GM08714 (cell line): ENCODE measurements around the gene IL36RN.

ENCODE experiments used
- H3K4me3 ChIP-seq: fragments of 200-500 bp; sonication (Bioruptor generic); 2 replicates; pipeline ENCODE4 v1.5.1; 2014; ENCODE audit warnings: mild to moderate bottlenecking, low read length, inconsistent platforms
- ZNF274 ChIP-seq: IDR thresholded peaks from 2 replicates; pipeline ENCODE4 v1.6.1; 2012; ENCODE audit warnings: mild to moderate bottlenecking, low read depth, low read length

IL36RN gene

GRCh38 chr2:113075600-113075999 is 16.6 kb downstream of the IL36RN start:
- no peak overlapping the region for H3K4me3 ChIP-seq
- TF ChIP-seq ZNF274: no peak

GRCh38 chr2:113076954-113077669 is 18.1 kb downstream of the IL36RN start:
- no peak overlapping the region for H3K4me3 ChIP-seq
- TF ChIP-seq ZNF274: no peak

- TF ChIP-seq ZNF274: no peak
- no peak overlapping the region for H3K4me3 ChIP-seq
These were observed 18.9 kb downstream of the IL36RN start for GRCh38 chr2:113077921-113078320.

- no peak overlapping the region for H3K4me3 ChIP-seq
- TF ChIP-seq ZNF274: no peak
These were observed 19.4 kb downstream of the IL36RN start for GRCh38 chr2:113078350-113078839.

GRCh38 chr2:113079131-113079530 is 20.1 kb downstream of the IL36RN start:
- H3K4me3 ChIP-seq: no peak overlapping the region
- no peak for TF ChIP-seq ZNF274

- no peak overlapping the region for H3K4me3 ChIP-seq
- TF ChIP-seq ZNF274: no peak
These were observed 21.1 kb downstream of the IL36RN start for GRCh38 chr2:113080134-113080533.

- no peak for TF ChIP-seq ZNF274
- no peak overlapping the region for H3K4me3 ChIP-seq
These were observed 22.7 kb downstream of the IL36RN start for GRCh38 chr2:113081488-113082210.

GRCh38 chr2:113083296-113083695 is 24.3 kb downstream of the IL36RN start:
- H3K4me3 ChIP-seq: no peak overlapping the region
- no peak for TF ChIP-seq ZNF274

- no peak for TF ChIP-seq ZNF274
- H3K4me3 ChIP-seq: no peak overlapping the region
These were observed 25.4 kb downstream of the IL36RN start for GRCh38 chr2:113084249-113085000.

GRCh38 chr2:113085542-113085941 is 26.5 kb downstream of the IL36RN start:
- TF ChIP-seq ZNF274: no peak
- H3K4me3 ChIP-seq: no peak overlapping the region

GRCh38 chr2:113088213-113088992 is 29.4 kb downstream of the IL36RN start:
- H3K4me3 ChIP-seq: no peak overlapping the region
- TF ChIP-seq ZNF274: no peak

- no peak overlapping the region for H3K4me3 ChIP-seq
- TF ChIP-seq ZNF274: no peak
These were observed 30.9 kb downstream of the IL36RN start for GRCh38 chr2:113089916-113090315.

- TF ChIP-seq ZNF274: no peak
These were observed 32.4 kb downstream of the IL36RN start for GRCh38 chr2:113091231-113091896.

More at GRCh38 chr2:113091231-113091896, 32.4 kb downstream of the IL36RN start:
- no peak overlapping the region for H3K4me3 ChIP-seq
